ENCODE data around the gene GMPPA.

The GMPPA gene

GRCh38 chr2:219539926-219540678, 41.4 kb downstream of the GMPPA start:
- TF ChIP-seq CTCF (IDR thresholded peaks at IDR 0.05), result no peak
- Histone ChIP-seq H3K27me3 (peaks cover 77% of the 10 kb centered on the region), H3K4me1 (ENCODE audit: control insufficient read depth in 1 of 2, insufficient read depth in 1 of 2, low read depth in 1 of 2, low read length in 1 of 2) (peaks cover 15 to 23% of the 10 kb centered on the region in 2 experiments), H3K27ac (no peak overlapping the region), H3K9me3 (no peaks in the 10 kb centered on the region), H3K4me3 (ENCODE audit: low read depth in 1 of 2, low read length in 1 of 2) (no peak overlapping the region), H3K36me3 (no peaks in the 10 kb centered on the region)

GRCh38 chr2:219540784-219541504, 42.3 kb downstream of the GMPPA start:
- no peaks in the 10 kb centered on the region for H3K9me3 ChIP-seq
- H3K36me3 ChIP-seq, result no peaks in the 10 kb centered on the region
- peak overlapping the region in 1 of 2 experiments; percentile 42 for H3K4me3 ChIP-seq (ENCODE audit: low read depth in 1 of 2, low read length in 1 of 2)
- TF ChIP-seq CTCF (IDR thresholded peaks at IDR 0.05), result no peak
- H3K4me1 ChIP-seq (ENCODE audit: control insufficient read depth in 1 of 2, insufficient read depth in 1 of 2, low read depth in 1 of 2, low read length in 1 of 2), result peaks cover 15 to 23% of the 10 kb centered on the region in 2 experiments
- H3K27me3 ChIP-seq, result peaks cover 83% of the 10 kb centered on the region
- no peak overlapping the region for H3K27ac ChIP-seq

- Histone ChIP-seq H3K27ac (no peak overlapping the region), H3K4me3 (ENCODE audit: low read depth in 1 of 2, low read length in 1 of 2) (peak overlapping the region; percentile 42 to 51), H3K36me3 (no peaks in the 10 kb centered on the region), H3K4me1 (ENCODE audit: control insufficient read depth in 1 of 2, insufficient read depth in 1 of 2, low read depth in 1 of 2, low read length in 1 of 2) (peaks cover 15 to 23% of the 10 kb centered on the region in 2 experiments), H3K9me3 (no peaks in the 10 kb centered on the region), H3K27me3 (peaks cover 83% of the 10 kb centered on the region)
- TF ChIP-seq CTCF (IDR thresholded peaks at IDR 0.05), result peak; percentile 80
Measured at GRCh38 chr2:219541611-219542180, 43.0 kb downstream of the GMPPA start.

GRCh38 chr2:219542931-219543595, 44.4 kb downstream of the GMPPA start:
- Histone ChIP-seq H3K4me3 (ENCODE audit: low read depth in 1 of 2, low read length in 1 of 2) (peak overlapping the region; percentile 66 to 79), H3K27me3 (peaks cover 86% of the 10 kb centered on the region), H3K4me1 (ENCODE audit: control insufficient read depth in 1 of 2, insufficient read depth in 1 of 2, low read depth in 1 of 2, low read length in 1 of 2) (peaks cover 15 to 23% of the 10 kb centered on the region in 2 experiments), H3K9me3 (no peaks in the 10 kb centered on the region), H3K36me3 (no peaks in the 10 kb centered on the region), H3K27ac (peak overlapping the region; percentile 35)
- TF ChIP-seq CTCF (IDR thresholded peaks at IDR 0.05), result no peak

- no peaks in the 10 kb centered on the region for H3K9me3 ChIP-seq
- no peaks in the 10 kb centered on the region for H3K36me3 ChIP-seq
- peaks cover 90% of the 10 kb centered on the region for H3K27me3 ChIP-seq
- peak within 1 kb of the TSS; percentile 35 for H3K27ac ChIP-seq
- H3K4me1 ChIP-seq (ENCODE audit: control insufficient read depth in 1 of 2, insufficient read depth in 1 of 2, low read depth in 1 of 2, low read length in 1 of 2), result peaks cover 15 to 23% of the 10 kb centered on the region in 2 experiments
- H3K4me3 ChIP-seq (ENCODE audit: low read depth in 1 of 2, low read length in 1 of 2), result peak within 1 kb of the TSS; percentile 66 to 79
- no peak for TF ChIP-seq CTCF (IDR thresholded peaks at IDR 0.05)
Measured at GRCh38 chr2:219543596-219544358, 45.1 kb downstream of the GMPPA start, which contains the start of the genes CHPF and TMEM198. Gene CHPF, minus strand, starts transcription at chr2:219543809. Its CDS starts 271 bp downstream, at chr2:219543538. Gene TMEM198, plus strand, starts transcription at chr2:219544028. Its CDS starts 700 bp downstream, at chr2:219544728.

All from neutrophil (primary cell).